Measurements from ENCODE around the gene KCNQ2. TPM values are rescaled to one million over a fixed set of nuclear protein-coding genes. Genes with fewer than 3 reads are reported as not detected.

Gene KCNQ2
- total and polyA plus RNA-seq, 4 donors: not detected

DNA sequence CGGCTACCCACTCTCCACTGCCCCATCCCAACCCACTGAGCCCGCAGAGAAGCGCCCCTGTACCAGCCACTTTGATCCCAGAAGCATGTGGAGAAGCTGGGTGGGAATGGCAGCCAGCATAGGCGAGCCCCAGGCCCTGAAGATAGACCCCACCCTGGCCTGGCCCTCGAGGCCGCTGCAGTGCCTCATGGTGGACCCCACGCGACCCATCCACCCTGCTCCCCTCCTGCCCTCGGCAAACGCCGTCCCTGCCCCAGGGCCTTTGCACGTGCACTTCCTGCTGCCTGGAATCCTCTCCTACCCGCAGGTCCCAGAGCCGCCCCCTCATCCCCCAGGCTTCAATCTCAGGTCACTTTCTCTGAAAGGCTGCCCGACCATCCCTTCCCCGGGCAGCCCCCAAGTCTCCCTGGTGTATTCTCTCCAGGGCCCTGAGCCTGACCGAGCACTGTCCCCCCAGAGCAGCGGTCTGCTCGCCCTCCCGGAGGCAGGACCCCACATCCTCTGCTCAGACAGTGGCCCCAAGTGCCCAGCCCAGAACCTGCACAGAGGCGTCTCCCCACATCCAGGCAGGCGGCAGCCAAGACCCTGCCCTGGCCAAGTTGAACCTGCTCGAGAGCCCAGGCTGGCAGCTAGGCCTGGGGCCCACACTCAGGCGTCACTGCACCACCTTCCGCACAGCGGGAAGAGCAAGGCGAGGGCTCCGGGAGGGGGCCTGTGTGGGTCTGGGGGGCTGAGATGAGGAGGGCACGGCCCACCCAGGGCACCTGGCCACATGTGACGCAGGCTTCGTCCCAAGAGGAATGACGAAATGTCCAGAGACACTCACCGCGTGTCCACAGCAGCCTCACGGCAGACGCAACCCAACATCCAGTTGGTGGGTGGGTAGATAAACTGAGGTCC is 14.0 kb downstream of the KCNQ2 start:
- no peaks in the 10 kb centered on the region for H3K9me3 ChIP-seq (ENCODE audit: control insufficient read depth in 4 of 4, low read length in 3 of 4)
- H3K27me3 ChIP-seq (ENCODE audit: control insufficient read depth in 4 of 4, insufficient read depth in 4 of 4, low read length in 3 of 4): peaks cover 0 to 11% (median under 1%) of the 10 kb centered on the region in 4 donors
- no peak for DNase-seq (ENCODE audit: low spot score)
- no peak overlapping the region for H3K4me3 ChIP-seq (ENCODE audit: low read depth in 1 of 3, low read length in 3 of 3)
- H3K36me3 ChIP-seq (ENCODE audit: control insufficient read depth in 4 of 4, insufficient read depth in 3 of 4, low read depth in 1 of 4, low read length in 3 of 4): no peaks in the 10 kb centered on the region
- no peaks in the 10 kb centered on the region for H3K4me1 ChIP-seq (ENCODE audit: control insufficient read depth in 4 of 4, insufficient read depth in 4 of 4, low read length in 3 of 4)
- WGBS: 84% methylated on average over 36 of the region's 36 CpGs
- no peak overlapping the region for H3K9ac ChIP-seq (ENCODE audit: low read depth in 1 of 2, low read length in 2 of 2)
- no peak overlapping the region for H3K27ac ChIP-seq (ENCODE audit: low read depth in 1 of 2, low read length in 2 of 2)
- TF ChIP-seq EGR1 (IDR thresholded peaks at IDR 0.05; ENCODE audit: low read depth in 2 of 2) (no peak), RXRA (IDR thresholded peaks at IDR 0.05) (no peak), SP1 (IDR thresholded peaks at IDR 0.05) (no peak), JUND (IDR thresholded peaks at IDR 0.05) (no peak), HNF4G (IDR thresholded peaks at IDR 0.05) (no peak), YY1 (IDR thresholded peaks at IDR 0.05) (no peak), RAD21 (IDR thresholded peaks at IDR 0.05) (no peak), HNF4A (conservative IDR thresholded peaks at IDR 0.05) (no peak), CTCF (IDR thresholded peaks at IDR 0.05; ENCODE audit: low read depth, low read length, missing input control) (no peak), GABPA (IDR thresholded peaks at IDR 0.05 in 1 of 2, conservative IDR thresholded peaks at IDR 0.05 in 1 of 2) (no peak), NR2F2 (IDR thresholded peaks at IDR 0.05) (no peak), FOXA2 (IDR thresholded peaks at IDR 0.05) (no peak), TAF1 (conservative IDR thresholded peaks at IDR 0.05) (no peak)
- TF ChIP-seq, protein P1, sequence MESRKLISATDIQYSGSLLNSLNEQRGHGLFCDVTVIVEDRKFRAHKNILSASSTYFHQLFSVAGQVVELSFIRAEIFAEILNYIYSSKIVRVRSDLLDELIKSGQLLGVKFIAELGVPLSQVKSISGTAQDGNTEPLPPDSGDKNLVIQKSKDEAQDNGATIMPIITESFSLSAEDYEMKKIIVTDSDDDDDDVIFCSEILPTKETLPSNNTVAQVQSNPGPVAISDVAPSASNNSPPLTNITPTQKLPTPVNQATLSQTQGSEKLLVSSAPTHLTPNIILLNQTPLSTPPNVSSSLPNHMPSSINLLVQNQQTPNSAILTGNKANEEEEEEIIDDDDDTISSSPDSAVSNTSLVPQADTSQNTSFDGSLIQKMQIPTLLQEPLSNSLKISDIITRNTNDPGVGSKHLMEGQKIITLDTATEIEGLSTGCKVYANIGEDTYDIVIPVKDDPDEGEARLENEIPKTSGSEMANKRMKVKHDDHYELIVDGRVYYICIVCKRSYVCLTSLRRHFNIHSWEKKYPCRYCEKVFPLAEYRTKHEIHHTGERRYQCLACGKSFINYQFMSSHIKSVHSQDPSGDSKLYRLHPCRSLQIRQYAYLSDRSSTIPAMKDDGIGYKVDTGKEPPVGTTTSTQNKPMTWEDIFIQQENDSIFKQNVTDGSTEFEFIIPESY (IDR thresholded peaks at IDR 0.05): no peak
- TF ChIP-seq, protein P2, sequence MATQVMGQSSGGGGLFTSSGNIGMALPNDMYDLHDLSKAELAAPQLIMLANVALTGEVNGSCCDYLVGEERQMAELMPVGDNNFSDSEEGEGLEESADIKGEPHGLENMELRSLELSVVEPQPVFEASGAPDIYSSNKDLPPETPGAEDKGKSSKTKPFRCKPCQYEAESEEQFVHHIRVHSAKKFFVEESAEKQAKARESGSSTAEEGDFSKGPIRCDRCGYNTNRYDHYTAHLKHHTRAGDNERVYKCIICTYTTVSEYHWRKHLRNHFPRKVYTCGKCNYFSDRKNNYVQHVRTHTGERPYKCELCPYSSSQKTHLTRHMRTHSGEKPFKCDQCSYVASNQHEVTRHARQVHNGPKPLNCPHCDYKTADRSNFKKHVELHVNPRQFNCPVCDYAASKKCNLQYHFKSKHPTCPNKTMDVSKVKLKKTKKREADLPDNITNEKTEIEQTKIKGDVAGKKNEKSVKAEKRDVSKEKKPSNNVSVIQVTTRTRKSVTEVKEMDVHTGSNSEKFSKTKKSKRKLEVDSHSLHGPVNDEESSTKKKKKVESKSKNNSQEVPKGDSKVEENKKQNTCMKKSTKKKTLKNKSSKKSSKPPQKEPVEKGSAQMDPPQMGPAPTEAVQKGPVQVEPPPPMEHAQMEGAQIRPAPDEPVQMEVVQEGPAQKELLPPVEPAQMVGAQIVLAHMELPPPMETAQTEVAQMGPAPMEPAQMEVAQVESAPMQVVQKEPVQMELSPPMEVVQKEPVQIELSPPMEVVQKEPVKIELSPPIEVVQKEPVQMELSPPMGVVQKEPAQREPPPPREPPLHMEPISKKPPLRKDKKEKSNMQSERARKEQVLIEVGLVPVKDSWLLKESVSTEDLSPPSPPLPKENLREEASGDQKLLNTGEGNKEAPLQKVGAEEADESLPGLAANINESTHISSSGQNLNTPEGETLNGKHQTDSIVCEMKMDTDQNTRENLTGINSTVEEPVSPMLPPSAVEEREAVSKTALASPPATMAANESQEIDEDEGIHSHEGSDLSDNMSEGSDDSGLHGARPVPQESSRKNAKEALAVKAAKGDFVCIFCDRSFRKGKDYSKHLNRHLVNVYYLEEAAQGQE (IDR thresholded peaks at IDR 0.05): no peak
- TF ChIP-seq, protein P3, sequence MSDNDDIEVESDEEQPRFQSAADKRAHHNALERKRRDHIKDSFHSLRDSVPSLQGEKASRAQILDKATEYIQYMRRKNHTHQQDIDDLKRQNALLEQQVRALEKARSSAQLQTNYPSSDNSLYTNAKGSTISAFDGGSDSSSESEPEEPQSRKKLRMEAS (IDR thresholded peaks at IDR 0.05): no peak
